Mammary epithelial cell (primary cell): ENCODE results near the gene NFKBIL1.

Experiments used
- CTCF ChIP-seq, 2 donors: IDR thresholded peaks in 1 of 2; conservative IDR thresholded peaks in 1 of 2; 2 replicates each; pipeline ENCODE4 v1.5.1; 2011 to 2012; ENCODE audit warnings: inconsistent platforms in 2 of 2, low read length in 2 of 2, mild to moderate bottlenecking in 2 of 2, control low read depth in 1 of 2, low read depth in 1 of 2; ENCODE audit not compliant: insufficient read depth in 1 of 2; ENCODE audit errors: extremely low read depth in 1 of 2
- EZH2 ChIP-seq: IDR thresholded peaks from 2 replicates; pipeline ENCODE4 v1.6.1; 2012; ENCODE audit warnings: low read length, inconsistent platforms, borderline replicate concordance

- TF ChIP-seq CTCF (conservative IDR thresholded peaks at IDR 0.05 in 1 of 2, IDR thresholded peaks at IDR 0.05 in 1 of 2; ENCODE audit: extremely low read depth in 1 of 2, insufficient read depth in 1 of 2, low read depth in 1 of 2, low read length in 2 of 2) = no peak
- no peak for TF ChIP-seq EZH2
These were observed 25.6 kb upstream of the NFKBIL1 start for GRCh38 chr6:31521835-31522234.
